HL-60 (cell line): ENCODE measurements around the gene PLXDC2.

Experiments used
- CTCF ChIP-seq: IDR thresholded peaks from one replicate; pipeline ENCODE4 v1.5.1; 2011; ENCODE audit warnings: low read length, control low read depth, inconsistent platforms; ENCODE audit not compliant: insufficient read depth
- GABPA ChIP-seq: IDR thresholded peaks from 2 replicates; pipeline ENCODE4 v1.6.1; 2012; ENCODE audit warnings: low read depth
- POLR2AphosphoS5 ChIP-seq: IDR thresholded peaks from 2 replicates; pipeline ENCODE4 v1.6.1; 2012; ENCODE audit warnings: low read depth
- REST ChIP-seq: IDR thresholded peaks from 2 replicates; pipeline ENCODE4 v1.6.1; 2012; ENCODE audit warnings: low read depth; ENCODE audit not compliant: insufficient replicate concordance
- SPI1 ChIP-seq: IDR thresholded peaks from 2 replicates; pipeline ENCODE4 v1.6.1; 2012; ENCODE audit warnings: low read depth, mild to moderate bottlenecking, borderline replicate concordance

DNA sequence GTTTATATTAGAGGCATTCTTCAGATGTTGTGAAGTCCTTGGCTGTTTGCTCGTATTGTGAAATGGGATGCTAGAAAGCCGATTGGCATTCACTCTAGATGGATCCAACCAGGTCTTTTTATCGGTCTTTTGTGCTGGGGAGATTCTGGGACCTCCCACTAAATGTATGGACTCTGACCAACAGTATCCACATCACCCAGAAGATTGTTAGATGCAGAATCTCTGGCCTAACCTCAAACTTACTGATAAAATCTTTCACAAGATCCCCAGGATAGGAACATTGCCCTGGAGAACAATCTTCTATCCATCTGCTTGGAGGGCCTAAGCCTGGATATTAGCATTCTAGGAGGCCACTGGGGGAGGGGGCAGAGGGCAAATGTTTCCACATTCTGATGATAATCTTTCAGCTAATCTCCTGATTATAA, 160.9 kb downstream of the PLXDC2 start:
- TF ChIP-seq REST (no peak), CTCF (no peak), POLR2AphosphoS5 (no peak), GABPA (no peak), SPI1 (no peak)
